ENCODE measurements around the gene SERTM2.

SERTM2 gene

GRCh38 chrX:111568817-111569216 is 57.4 kb downstream of the SERTM2 start:
- no peaks in the 10 kb centered on the region; a peak in 1 of 22 replicates for H4K20me1 ChIP-seq
- no peak overlapping the region for H3K4me3 ChIP-seq
- H3K4me2 ChIP-seq: no peak overlapping the region
- H3K36me3 ChIP-seq: no peaks in the 10 kb centered on the region
- no peaks in the 10 kb centered on the region for H3K9me3 ChIP-seq (replicated peaks in 1 of 11)
- no peak overlapping the region for H3K9ac ChIP-seq
- H3K27ac ChIP-seq: no peak overlapping the region
- peaks cover 0 to 26% (median 0%) of the 10 kb centered on the region in 10 experiments; a peak in 5 of 20 replicates for H3K4me1 ChIP-seq
- no peak for TF ChIP-seq Cebpa-rat (IDR thresholded peaks at IDR 0.05)
- peaks cover 56 to 82% (median 76%) of the 10 kb centered on the region in 11 experiments for H3K27me3 ChIP-seq
